ENCODE measurements around the gene PIH1D1.
A peak's percentile ranks its signal among the peaks of the same experiment; 100 is the strongest.

PIH1D1 gene

DNA sequence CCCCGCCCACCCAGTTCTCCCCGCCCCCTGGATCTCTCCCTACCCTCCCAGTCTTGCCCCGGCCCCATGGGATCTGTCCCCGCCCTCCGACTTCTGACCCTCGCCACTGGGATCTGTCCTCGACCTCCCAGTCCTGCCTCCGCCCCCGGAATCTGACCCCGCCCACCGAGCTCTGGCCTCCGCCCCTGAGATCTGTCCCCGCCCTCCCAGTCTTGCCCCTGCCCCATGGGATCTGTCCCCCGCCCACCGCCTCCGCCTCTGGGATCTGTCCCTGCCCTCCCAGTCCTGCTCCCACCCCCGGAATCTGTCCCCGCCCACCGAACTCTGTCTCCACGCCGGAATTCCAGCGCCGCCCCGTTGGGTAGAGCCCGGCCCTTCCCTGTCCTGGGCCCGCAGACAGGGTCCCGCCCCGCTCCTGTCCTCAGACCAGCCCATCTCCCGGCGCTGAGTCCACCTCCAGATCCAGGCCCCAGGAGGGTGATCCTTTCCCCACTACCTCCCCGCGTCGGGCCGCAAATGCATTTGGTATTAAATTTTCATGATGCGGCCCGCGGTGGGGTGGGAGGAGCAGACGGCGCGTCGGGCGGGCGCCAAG is 8.7 kb downstream of the PIH1D1 start:
- TF ChIP-seq, protein P1, sequence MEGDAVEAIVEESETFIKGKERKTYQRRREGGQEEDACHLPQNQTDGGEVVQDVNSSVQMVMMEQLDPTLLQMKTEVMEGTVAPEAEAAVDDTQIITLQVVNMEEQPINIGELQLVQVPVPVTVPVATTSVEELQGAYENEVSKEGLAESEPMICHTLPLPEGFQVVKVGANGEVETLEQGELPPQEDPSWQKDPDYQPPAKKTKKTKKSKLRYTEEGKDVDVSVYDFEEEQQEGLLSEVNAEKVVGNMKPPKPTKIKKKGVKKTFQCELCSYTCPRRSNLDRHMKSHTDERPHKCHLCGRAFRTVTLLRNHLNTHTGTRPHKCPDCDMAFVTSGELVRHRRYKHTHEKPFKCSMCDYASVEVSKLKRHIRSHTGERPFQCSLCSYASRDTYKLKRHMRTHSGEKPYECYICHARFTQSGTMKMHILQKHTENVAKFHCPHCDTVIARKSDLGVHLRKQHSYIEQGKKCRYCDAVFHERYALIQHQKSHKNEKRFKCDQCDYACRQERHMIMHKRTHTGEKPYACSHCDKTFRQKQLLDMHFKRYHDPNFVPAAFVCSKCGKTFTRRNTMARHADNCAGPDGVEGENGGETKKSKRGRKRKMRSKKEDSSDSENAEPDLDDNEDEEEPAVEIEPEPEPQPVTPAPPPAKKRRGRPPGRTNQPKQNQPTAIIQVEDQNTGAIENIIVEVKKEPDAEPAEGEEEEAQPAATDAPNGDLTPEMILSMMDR (IDR thresholded peaks at IDR 0.05; ENCODE audit: low read depth, low read length): no peak

DNA sequence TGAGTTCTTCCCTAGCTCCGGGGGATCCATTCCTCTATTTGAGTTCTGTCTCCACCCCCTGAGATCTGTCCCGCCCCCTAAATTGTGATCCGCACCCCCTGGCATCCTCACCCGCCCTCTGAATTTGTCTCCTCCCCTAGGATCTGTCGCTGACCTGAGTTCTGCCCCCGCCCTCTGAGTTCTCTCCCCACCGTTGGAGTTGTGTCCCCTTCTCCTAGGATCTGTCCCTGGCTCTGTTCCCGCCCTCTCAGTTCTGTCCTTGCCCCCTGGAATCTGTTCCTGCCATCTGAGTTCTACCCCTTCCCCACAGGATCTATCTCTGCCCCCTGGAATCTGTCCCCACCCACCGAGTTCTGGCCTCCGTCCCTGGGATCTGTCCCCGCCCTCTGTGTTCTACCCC is 9.3 kb downstream of the PIH1D1 start:
- peaks cover 43% of the 10 kb centered on the region for H3K27me3 ChIP-seq
- peaks cover 6% of the 10 kb centered on the region; the same call in 1 of the 2 replicates for H3K4me1 ChIP-seq
- peaks cover 11% of the 10 kb centered on the region for H3K36me3 ChIP-seq
- TF ChIP-seq, protein P1 (IDR thresholded peaks at IDR 0.05; ENCODE audit: low read depth, low read length): no peak
- no peaks in the 10 kb centered on the region for H3K9me3 ChIP-seq
- DNase-seq: no peak
- H3K4me3 ChIP-seq (ENCODE audit: low read depth, low read length): peak overlapping the region; percentile 70

More for the DNA sequence above, 8.7 kb downstream of the PIH1D1 start:
- peak; percentile 97 for DNase-seq
- Histone ChIP-seq H3K9me3 (no peaks in the 10 kb centered on the region), H3K4me1 (peaks cover 6% of the 10 kb centered on the region; the same call in 1 of the 2 replicates), H3K36me3 (peaks cover 15% of the 10 kb centered on the region), H3K27me3 (peaks cover 42% of the 10 kb centered on the region), H3K4me3 (ENCODE audit: low read depth, low read length) (peak overlapping the region; percentile 70)

DNA sequence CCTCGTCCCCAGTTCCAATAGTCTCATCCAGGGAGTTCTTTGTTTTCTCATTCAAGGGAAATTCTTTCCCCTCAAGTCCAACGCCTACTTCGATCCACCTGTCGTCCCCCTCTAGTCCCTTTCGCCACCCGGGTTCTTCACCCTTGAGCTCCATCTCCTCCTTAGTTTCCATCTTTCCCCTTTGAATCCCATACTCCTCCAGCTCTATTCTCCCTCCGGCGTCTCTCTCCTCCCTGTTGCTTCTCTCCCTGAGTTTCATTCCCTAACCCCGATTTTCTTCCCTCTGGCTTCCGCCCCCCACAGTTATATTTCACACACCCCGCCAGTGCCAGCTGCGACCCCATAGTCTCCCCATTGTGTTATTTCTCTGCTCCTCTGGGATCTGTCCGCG is 9.7 kb downstream of the PIH1D1 start:
- TF ChIP-seq, protein P1 (IDR thresholded peaks at IDR 0.05; ENCODE audit: low read depth, low read length): no peak
- peaks cover 6% of the 10 kb centered on the region; the same call in 1 of the 2 replicates for H3K4me1 ChIP-seq
- peaks cover 8% of the 10 kb centered on the region for H3K36me3 ChIP-seq
- DNase-seq: no peak
- H3K27me3 ChIP-seq: peaks cover 44% of the 10 kb centered on the region
- no peaks in the 10 kb centered on the region for H3K9me3 ChIP-seq
- H3K4me3 ChIP-seq (ENCODE audit: low read depth, low read length): peak overlapping the region; percentile 70

DNA sequence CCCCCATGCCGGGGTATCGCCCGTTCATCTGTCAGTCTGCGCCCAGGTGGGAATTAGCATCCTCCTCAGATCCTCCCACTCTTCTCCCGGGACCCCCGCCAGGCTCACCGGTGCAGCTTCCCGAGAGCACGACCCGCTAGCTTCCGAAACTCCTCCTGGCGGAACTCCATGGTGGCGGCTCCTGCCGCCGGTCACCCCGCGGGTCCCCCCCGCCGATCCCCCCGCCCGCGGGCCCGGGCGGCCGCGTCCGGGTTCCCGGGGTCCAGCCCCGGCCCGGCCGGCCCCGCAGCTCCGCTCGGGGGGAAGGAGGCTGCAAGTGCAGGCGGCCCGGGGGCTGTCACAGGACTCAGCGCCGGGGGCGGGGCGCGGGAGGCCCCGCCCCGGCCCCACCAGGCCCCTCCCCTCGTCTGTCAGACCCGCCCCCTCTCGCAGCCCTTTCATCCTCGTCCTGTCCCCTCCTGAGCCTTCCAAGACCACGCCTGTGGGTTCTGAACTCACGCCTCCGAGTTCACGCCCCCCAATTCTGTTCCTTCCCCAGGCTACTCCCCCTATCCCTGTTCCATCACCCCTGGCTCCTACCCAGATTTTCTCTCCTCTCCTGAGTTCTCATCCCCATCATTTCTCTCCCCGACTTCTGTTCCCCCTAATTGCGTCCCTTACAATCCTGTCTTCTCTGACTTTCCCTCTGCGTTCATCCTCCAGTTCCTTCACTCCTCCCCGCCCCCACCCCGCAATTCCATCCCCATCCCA is 10.2 kb downstream of the PIH1D1 start, which contains the start of gene SLC17A7:
Gene SLC17A7 (minus strand): TSS at position 318 of the 750 bp plus-strand sequence. CDS start 148 bp downstream, at position 170.
- TF ChIP-seq, protein P1 (IDR thresholded peaks at IDR 0.05; ENCODE audit: low read depth, low read length): no peak
- Histone ChIP-seq H3K4me1 (peaks cover 6% of the 10 kb centered on the region; the same call in 1 of the 2 replicates), H3K4me3 (ENCODE audit: low read depth, low read length) (peak within 1 kb of the TSS; percentile 70), H3K9me3 (no peaks in the 10 kb centered on the region), H3K36me3 (peaks cover 2% of the 10 kb centered on the region), H3K27me3 (peaks cover 50% of the 10 kb centered on the region)
- DNase-seq: peak; percentile 65

DNA sequence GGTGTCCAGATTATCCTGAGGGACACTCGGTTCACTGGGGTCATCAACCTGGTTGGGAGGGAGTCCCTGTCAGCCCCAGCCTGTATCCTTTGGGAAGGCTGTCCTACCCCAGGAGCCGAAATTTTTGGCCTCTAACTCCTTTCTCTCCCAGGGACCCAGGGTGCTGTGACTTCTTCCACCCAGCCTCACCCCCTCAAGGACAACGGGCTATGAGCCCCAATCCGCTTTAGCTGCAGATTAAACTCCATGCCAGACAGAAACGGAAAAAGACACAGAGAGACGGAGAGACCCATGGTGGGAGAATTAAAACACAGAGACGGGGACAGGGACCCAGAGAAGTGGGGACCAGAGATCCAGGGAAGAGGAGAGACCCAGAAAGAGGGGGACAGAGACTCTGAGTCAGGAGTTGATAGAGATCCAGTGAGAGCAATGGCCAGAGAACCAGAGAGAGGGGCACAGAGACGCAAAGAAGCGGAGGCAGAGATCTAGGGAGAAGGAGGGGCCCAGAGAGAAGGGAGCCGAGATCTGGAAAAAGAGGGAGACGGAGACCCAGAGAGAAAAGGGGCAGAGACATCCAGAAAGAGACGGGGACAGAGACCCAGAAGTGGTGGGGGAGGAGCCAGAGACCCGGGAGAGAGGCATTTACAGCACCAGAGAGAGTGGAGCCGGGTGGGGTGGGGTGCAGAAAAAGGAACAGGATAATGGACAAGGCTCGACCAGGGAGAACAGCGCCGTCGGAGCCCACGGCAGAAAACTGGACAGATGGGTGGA is 11.0 kb downstream of the PIH1D1 start:
- Histone ChIP-seq H3K9me3 (no peaks in the 10 kb centered on the region), H3K4me1 (peaks cover 6% of the 10 kb centered on the region; the same call in 1 of the 2 replicates), H3K36me3 (no peaks in the 10 kb centered on the region), H3K27me3 (peaks cover 51% of the 10 kb centered on the region), H3K4me3 (ENCODE audit: low read depth, low read length) (no peak overlapping the region)
- DNase-seq: no peak
- TF ChIP-seq, protein P1 (IDR thresholded peaks at IDR 0.05; ENCODE audit: low read depth, low read length): no peak

Data from BE2C (cell line).